Stimulated activated naive CD4-positive, alpha-beta T cell treated with Interleukin-2 at 50 U/mL for 16 hours (primary cell): ENCODE measurements around the gene M6PR.
"Not testable (repeated sequence)": the region's sequence is repeated elsewhere in the genome, so short reads cannot be mapped to it uniquely, and the experiment has no call there.

Source experiments
- DNase-seq: peaks from one replicate; lab custom pipeline; 2025; lab: John Stamatoyannopoulos, UW

The M6PR gene

DNA sequence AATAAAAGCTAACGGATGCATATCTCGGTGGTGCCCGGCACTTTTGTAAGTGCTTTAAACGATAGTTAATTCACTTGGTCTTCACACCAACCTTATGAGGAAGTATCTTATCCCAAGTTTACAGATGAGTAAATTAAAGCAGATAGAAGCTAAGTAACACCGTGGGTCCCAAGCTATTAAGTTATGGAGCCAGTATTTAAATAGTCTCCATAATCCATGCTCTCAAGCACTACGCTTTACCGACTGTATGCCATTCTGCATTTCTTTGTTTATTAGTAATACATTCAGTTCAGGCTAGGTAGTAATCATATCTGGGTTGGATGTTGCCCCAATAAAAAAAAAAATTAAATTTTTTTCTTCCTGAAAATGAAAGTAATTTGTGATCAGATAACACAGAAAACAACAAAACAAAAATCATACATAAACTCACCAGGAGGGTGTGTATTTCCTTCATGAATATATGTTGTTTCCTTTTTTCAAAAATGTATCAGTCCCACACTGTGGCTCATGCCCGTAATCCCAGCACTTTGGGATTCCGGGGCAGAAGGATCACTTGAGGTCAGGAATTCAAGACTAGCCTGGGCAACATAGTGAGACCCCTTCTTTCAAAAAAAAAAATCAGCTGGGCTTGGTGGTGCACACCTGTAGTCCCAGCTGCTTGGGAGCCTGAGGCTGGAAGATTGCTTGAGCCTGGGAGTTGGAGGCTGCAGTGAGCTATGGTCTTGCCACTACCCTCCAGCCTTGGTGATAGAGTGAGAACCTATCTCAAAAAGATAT is 1.4 kb upstream of the M6PR start:
- no peak for DNase-seq

DNA sequence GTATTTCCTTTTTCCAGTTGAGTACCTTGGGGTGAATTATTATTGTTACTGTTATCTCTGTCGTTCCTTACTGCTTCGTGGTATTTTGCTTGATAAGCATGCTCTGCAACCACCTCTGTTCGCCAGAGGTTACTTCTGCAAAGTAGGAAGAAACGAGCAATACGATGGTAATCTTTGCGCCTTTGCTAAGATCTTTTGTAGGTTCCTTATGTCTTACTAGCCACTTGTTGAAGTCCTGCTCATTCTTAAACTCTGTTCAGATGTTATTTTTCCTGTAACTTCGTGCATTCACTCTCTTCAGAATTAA is 729 bp upstream of the M6PR start:
- no peak for DNase-seq

DNA sequence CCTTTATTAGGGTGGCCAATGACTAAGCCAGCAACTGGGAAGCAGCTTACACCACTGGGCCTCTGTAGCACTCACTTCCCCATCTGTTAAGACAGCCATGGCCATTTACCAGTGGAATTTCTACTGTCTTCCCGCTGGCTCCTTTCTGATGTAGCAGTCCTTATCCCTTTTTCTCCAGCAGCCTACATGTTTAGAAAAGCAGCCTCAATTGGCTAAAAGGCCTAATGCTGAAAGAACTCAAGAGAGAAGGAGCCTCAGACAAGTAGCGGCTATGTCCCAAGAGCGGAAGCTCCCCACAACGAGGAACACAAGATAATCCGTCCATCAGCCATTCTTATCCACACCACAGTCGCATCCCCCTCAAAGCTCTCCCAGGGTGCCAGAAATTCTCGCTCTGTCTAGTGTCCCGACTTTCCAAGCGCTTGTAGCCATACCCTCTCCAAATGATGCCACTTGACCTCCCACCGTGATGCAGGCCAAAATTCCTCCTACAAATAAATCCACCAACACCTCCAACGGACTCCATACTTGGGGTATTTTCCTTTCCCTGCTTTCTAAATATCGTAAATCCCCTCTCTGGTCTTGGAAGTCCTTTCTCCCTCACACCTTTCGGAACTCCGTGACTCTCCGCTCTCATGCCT is 624 bp downstream of the M6PR start:
- no peak for DNase-seq

- no peak for DNase-seq
Observed at GRCh38 chr12:8947737-8948136, 1.7 kb downstream of the M6PR start.

DNA sequence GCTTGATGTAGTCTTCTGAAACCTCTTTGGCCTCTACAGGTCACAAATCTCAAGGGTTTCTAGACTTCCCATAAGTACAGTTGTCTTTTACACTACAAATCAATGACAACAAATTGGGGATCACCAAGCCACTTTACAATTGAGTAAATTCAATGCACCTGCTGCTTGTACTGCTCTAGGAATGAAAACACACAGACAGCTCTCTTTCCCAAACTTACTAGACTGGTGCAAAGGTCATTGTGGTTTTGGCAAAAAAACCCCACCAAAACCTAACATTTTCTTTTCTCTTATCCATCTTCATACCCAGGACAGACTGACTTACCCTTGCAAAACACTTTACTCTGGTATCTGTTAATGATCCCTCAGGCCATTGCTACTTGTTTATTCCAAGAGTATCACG is 2.7 kb downstream of the M6PR start:
- no peak for DNase-seq

DNA sequence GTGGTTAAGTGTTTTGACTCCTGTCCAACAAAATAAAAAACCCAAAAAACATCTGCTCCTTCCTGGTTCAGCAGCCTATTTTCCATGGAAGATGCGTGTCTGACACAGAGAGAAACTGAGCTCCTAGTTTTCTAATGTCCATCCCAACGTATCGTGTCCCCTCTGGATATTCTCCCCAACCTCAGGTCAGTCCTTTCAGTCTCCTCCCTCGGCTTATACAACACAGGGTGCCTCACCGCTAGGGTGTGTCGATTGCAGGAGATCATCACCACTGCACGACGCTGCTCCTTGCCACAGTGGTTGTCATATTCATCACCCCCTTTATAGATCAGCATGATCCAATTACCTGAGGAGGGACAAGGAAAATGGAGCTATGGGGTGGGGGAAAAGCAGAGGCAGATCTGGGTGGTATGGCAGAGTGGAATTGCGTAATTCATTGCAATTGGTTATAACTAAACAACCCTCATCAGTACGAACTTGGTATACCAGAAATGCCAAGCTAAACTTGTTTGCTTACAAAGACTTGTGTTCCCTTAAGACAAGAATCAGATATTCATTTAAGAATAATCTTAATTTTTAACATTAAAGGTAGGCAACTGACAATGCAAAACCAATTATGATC is 5.8 kb downstream of the M6PR start:
- no peak for DNase-seq

DNA sequence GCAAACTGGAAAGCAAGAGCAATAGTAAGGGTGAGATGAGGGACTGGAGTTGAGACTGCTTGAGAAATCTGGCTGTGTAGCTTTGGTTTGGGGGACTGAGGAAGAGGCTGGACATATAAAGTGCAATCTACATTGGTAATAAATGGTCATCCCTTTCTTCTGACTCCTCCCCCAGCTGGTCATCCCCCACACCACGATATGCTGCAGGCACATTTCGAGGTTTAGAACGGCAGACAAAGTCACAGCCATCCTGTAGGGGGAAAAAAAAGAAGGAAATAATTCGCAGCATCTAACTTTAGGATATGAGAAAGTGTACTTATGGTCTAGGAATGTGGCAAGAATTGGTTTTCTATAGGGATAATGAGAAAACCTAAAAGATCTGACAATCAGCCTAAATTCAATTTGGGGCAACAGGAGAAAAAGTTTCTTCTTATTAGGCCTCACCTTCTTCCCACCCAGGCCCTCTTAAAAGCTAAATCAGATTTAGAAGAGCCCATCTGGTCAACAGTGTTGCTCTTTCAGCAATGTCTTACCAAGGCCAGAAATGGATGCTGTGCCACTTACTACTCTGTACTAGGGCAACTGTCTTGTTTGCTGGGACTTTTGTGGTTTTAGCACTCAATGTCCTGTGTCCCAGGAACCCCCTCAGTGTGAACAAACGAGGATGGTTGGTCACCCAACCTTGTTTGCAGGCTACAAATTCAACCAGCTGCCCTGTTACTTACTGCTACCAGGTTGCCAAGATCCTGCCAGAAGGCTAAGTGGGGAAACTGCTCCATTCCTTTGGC is 7.6 kb downstream of the M6PR start:
- DNase-seq, result no peak

DNA sequence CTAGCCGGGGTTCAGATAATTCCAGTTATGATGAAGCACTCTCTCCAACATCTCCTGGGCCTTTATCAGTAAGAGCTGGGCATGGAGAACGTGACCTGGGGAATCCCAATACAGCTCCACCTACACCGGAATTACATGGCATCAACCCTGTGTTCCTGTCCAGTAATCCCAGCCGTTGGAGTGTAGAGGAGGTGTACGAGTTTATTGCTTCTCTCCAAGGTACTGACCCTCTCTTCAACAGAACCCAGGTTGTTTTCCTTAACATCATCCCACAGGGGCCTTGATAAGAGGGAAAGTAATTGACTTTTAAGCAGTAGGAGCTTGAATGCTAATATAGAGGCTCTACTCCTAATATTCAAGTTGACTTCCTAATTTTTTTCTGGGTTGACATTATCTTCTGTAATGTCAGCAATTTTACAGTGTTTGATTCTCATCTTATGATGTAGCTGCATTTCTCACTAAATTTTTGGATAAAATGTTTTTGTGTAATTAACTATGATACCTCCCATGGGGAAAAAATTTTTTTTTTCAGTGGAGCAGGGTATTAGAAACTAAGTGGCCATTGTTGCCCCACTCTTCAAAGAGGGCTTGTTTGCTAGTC is 11.5 kb downstream of the M6PR start:
- DNase-seq, result not testable (repeated sequence)

DNA sequence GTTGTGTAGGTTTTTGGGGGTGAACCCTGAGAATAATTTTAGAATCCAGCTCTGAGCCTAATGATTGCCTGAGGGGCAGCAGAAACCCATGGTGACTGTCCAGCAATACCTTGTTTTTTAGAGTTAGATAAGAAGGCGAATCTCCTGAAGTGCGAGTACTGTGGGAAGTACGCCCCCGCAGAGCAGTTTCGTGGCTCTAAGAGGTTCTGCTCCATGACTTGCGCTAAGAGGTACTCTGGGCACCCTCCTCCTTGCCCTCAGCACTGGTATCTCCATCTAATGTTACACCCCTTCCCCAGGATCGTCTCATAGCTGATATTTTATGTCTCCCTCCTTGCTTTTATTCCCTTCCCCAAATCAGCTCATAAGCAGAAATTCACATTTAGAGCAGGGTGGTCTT is 12.7 kb downstream of the M6PR start:
- DNase-seq, result no peak

- DNase-seq, result not testable (repeated sequence)
Observed at GRCh38 chr12:8934080-8934479, 15.4 kb downstream of the M6PR start.

GRCh38 chr12:8932464-8932863 is 17.0 kb downstream of the M6PR start:
- DNase-seq, result not testable (repeated sequence)

DNA sequence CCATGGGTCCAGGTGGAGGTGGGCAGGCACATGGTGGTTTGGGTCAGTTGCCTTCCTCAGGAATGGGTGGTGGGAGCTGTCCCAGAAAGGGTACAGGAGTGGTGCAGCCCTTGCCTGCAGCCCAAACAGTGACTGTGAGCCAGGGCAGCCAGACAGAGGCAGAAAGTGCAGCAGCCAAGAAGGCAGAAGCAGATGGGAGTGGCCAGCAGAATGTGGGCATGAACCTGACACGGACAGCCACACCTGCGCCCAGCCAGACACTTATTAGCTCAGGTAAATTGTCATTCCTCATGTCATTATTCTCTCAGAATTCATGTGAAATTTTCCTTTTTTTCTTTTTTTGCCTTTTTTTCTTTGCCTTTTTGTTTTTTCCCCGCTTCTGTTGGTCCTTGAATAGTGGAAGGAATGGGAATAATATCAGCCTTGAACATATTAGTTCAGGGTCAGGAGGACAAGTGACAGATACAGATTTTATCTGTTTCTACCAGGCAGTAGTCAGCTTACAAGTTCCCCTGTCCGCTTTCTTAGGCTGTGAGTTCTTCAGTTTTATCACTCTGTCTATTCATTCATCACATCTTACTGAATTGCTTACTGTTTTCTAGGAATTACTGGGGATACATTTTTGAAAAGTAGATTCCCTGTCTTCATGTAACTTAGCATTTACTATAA is 18.7 kb downstream of the M6PR start:
- not testable (repeated sequence) for DNase-seq

- no peak for DNase-seq
Observed at GRCh38 chr12:8922544-8922943, 26.9 kb downstream of the M6PR start.

GRCh38 chr12:8919643-8920042 is 29.8 kb downstream of the M6PR start:
- DNase-seq, result not testable (repeated sequence)

- no peak for DNase-seq
Observed at GRCh38 chr12:8917751-8918150, 31.7 kb downstream of the M6PR start.

DNA sequence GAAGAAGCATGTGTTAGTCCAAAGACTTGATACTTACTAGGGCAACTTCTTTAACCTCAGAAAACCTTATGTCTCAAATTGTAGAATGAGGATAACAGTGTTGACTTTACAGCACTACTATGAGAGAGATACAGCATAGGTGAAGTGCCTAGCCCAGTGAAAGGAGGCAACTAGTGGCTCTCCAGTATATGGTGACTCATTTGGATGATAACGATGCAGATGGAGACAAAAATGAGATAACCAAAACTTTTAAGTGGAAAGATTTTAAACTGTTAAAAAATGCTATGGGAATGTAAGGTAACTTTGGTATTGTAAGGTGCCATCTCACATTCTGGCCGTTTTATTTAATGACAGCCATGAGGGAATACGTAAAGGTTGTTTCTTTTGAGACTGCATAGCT is 32.4 kb downstream of the M6PR start:
- no peak for DNase-seq

- no peak for DNase-seq
Observed at GRCh38 chr12:8916154-8916553, 33.3 kb downstream of the M6PR start.

- peak; percentile 52 for DNase-seq
Observed at GRCh38 chr12:8914716-8915526, 34.5 kb downstream of the M6PR start.

DNA sequence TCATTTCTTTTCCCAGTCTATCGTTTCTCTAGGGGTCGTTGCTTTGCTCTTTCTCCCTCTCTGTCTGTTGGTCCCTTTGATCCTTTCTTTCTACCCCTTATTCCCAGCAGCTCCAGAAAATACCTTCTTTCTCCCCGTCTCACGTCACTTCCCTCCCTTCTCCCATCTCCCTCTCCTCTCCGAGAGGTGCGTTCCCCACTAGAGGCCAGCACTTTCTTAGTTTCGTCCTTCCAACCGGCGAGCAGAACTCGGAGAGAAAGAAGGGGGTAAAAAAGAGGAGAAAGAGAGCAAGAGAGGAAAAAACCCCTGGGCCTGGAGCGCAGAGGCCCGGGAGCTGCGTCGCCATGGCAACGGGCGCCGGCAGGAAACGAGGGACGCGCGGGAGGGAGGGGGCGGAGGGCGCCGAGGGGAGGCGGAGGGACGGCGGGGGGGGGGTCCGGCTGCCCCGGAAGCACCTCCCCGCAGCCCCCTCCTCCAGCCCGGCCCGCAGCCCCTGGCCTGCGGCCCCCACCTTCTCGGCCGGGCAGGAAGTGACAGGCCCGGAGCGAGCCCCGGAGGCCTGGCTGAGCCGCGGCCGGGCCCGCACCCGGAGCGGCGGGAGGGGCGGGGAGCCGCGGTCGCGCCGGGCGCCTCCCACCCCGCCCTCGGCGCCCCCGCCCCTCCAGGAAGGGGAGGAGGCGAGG is 35.3 kb downstream of the M6PR start, which contains the start of gene PHC1:
Gene PHC1, plus strand, starts transcription at position 477 of the 683 bp plus-strand sequence. CDS start 3,169 bp downstream, outside the sequence.
- peak; percentile 77 for DNase-seq

- DNase-seq, result no peak
Observed at GRCh38 chr12:8913702-8914032, 35.8 kb downstream of the M6PR start.
